Measurements from ENCODE around the gene MUC4.

- TF ChIP-seq EZH2 (IDR thresholded peaks at IDR 0.05) (no peak), POLR2AphosphoS5 (IDR thresholded peaks at IDR 0.05; ENCODE audit: borderline replicate concordance, low read depth, low read length) (no peak), FOXP2 (optimal IDR thresholded peaks at IDR 0.05; ENCODE audit: control extremely low read depth, extremely low read length, insufficient read depth) (no peak)
Observed at GRCh38 chr3:195809796-195810454, 1.8 kb downstream of the MUC4 start.

Measured in SK-N-MC (cell line).